BLaER1 treated with 17β-estradiol and CSF1 and Interleukin-3, amounts not matched to agents 10 nM and 100 nM (cell line): Measurements from ENCODE around the gene APBB2.

Experiments used
- H3K27ac ChIP-seq, 11 experiments: shearing (Covaris generic); formaldehyde crosslinking; 2 replicates each; pipeline ENCODE4 v1.8.1; 2022
- H3K27me3 ChIP-seq, 11 experiments: shearing (Covaris generic); formaldehyde crosslinking; 2 replicates each; pipeline ENCODE4 v1.8.1; 2022
- H3K36me3 ChIP-seq, 11 experiments: shearing (Covaris generic); formaldehyde crosslinking; 2 replicates each; pipeline ENCODE4 v1.8.1; 2022
- H3K4me1 ChIP-seq, 10 experiments: shearing (Covaris generic); formaldehyde crosslinking; 2 replicates each; pipeline ENCODE4 v1.8.1; 2022
- H3K4me2 ChIP-seq, 11 experiments: shearing (Covaris generic); formaldehyde crosslinking; 2 replicates each; pipeline ENCODE4 v1.8.1; 2022
- H3K4me3 ChIP-seq, 10 experiments: shearing (Covaris generic); formaldehyde crosslinking; 2 replicates each; pipeline ENCODE4 v1.8.1; 2022
- H3K9ac ChIP-seq, 11 experiments: shearing (Covaris generic); formaldehyde crosslinking; 2 replicates each; pipeline ENCODE4 v1.8.1; 2022
- H3K9me3 ChIP-seq, 11 experiments: shearing (Covaris generic); formaldehyde crosslinking; replicated peaks in 1 of 11; 2 replicates each; pipeline ENCODE4 v1.8.1; 2022
- H4K20me1 ChIP-seq, 11 experiments: shearing (Covaris generic); formaldehyde crosslinking; 2 replicates each; pipeline ENCODE4 v1.8.1; 2022
- Cebpa-rat ChIP-seq, 11 experiments: shearing (Covaris generic); IDR thresholded peaks; 2 replicates each; pipeline ENCODE4 v1.8.1; 2022

APBB2 gene

DNA sequence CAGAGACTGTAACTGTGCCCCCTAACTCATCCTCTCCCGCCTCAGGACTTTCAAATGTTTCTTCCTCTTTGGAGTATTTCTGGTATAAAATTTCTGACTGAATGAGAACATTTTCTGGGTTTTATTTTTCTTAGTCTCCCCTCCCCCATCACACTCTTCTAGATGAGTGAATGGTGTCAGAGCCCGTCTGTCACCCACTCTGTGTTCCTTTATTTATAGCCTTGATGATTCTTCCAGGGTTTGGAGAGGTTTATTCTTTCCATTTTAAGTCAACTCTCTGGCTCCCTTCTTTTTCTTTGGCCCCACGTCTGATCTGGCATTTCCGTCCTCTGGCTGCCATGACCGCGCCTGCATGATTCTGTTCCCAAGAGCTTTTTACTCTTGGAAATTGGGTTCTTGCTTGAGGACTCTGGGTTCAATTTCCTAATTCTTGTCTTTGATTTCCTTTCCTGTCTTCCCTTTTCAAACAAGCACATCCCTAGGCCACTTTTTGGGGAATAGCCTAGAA lies 335.7 kb downstream of the APBB2 start:
- TF ChIP-seq Cebpa-rat (IDR thresholded peaks at IDR 0.05): no peak
- Histone ChIP-seq H3K9ac (no peak overlapping the region), H3K27ac (no peak overlapping the region), H3K4me2 (no peak overlapping the region), H3K4me3 (no peak overlapping the region), H4K20me1 (no peaks in the 10 kb centered on the region), H3K36me3 (peaks cover 0 to 25% (median 15%) of the 10 kb centered on the region in 11 experiments; a peak in 14 of 22 replicates), H3K4me1 (peaks cover 0 to 12% (median 6%) of the 10 kb centered on the region in 10 experiments; a peak in 8 of 20 replicates), H3K27me3 (no peaks in the 10 kb centered on the region), H3K9me3 (no peaks in the 10 kb centered on the region)

DNA sequence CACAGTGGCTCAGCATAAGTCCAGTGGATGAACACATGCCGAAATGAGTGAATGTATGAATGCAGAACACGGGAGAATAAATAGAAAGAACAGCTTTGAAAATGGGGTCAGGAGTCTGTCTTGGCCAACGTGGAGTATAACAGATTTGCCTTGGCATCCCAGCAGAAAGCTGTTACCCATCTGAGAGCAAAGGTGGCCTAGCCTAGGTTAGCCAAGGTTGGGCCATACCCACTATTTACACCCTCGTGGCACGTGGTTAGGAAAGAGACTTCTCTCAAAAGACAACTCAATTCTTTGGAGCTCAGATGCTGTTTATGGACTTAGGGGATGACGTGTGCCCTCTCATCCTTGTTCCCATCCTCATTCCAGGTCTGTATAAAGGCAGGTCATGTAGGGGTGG lies 337.3 kb downstream of the APBB2 start:
- H3K36me3 ChIP-seq: peaks cover 0 to 30% (median 15%) of the 10 kb centered on the region in 11 experiments; a peak in 16 of 22 replicates
- no peak overlapping the region for H3K9ac ChIP-seq

DNA sequence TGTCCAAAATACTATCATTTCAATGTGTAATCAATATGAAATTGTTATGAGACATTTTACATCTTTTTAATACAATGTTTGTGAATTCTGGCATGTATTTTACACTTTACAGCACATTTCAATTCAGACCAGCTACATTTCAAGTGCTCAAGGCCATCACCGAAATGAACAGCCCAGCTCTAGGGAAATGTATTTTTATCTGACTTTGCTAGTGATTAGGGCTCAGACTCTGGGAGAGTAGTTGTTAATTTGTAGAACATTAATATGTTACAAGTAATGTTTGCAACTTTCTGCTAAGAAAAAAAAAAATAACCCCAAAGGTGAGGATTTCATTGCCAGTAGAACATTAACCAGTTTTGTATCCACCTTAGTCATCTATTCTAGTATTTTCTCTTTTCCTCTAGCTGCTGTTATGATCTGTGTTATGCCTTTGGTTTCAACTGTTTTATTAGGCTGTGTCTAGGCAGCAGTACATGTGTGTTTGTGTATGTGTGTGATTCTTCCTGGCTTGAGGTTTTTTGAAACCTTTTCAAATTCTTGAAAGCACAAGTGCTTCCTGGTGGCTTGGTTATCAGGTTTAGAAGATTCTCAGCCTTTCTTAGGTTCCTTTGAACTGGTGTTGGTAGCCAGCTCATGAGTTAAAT lies 338.7 kb downstream of the APBB2 start:
- Histone ChIP-seq H3K36me3 (peaks cover 0 to 27% (median 10%) of the 10 kb centered on the region in 11 experiments; a peak in 15 of 22 replicates), H3K27me3 (no peaks in the 10 kb centered on the region), H3K4me2 (no peak overlapping the region), H3K9ac (no peak overlapping the region), H3K4me1 (0 out of 20 replicates have a peak, but pooled peaks cover 0 to 7% (median 0%) of the 10 kb centered on the region in 10 experiments), H4K20me1 (no peaks in the 10 kb centered on the region), H3K9me3 (no peaks in the 10 kb centered on the region), H3K4me3 (no peak overlapping the region), H3K27ac (no peak overlapping the region)
- TF ChIP-seq Cebpa-rat (IDR thresholded peaks at IDR 0.05): no peak

More for the DNA sequence above, 337.3 kb downstream of the APBB2 start:
- Histone ChIP-seq H3K27ac (no peak overlapping the region), H3K27me3 (no peaks in the 10 kb centered on the region), H3K9me3 (no peaks in the 10 kb centered on the region), H3K4me1 (peaks cover 0 to 7% (median under 1%) of the 10 kb centered on the region in 10 experiments; a peak in 7 of 20 replicates), H3K4me3 (no peak overlapping the region), H4K20me1 (no peaks in the 10 kb centered on the region), H3K4me2 (no peak overlapping the region)
- no peak for TF ChIP-seq Cebpa-rat (IDR thresholded peaks at IDR 0.05)

DNA sequence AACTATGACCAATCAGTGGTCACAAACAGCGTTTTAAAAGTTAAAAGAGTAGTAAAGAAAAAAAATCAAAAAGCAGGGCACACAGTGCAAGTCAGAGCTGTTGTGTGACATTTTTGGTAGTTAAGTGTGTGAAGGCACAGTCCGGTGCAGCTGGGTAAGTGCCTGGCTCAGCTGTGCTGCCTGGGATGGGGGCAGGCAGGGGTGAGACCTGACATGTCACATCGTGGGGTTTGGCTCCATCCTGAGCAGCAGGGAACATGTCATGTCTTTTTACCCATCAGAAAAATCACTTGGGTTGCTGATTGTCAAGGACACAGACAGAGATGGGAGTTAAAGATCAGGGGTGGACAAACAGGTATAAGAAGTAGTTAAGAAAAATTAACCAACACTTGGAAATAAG lies 339.4 kb downstream of the APBB2 start:
- Histone ChIP-seq H3K27ac (no peak overlapping the region), H3K9ac (no peak overlapping the region; a peak in 1 of 22 replicates), H3K9me3 (no peaks in the 10 kb centered on the region), H3K4me3 (no peak overlapping the region), H3K27me3 (no peaks in the 10 kb centered on the region), H3K4me1 (0 out of 20 replicates have a peak, but pooled peaks cover 0 to 7% (median 0%) of the 10 kb centered on the region in 10 experiments), H4K20me1 (no peaks in the 10 kb centered on the region), H3K4me2 (no peak overlapping the region), H3K36me3 (peaks cover 0 to 20% (median 6%) of the 10 kb centered on the region in 11 experiments; a peak in 11 of 22 replicates)
- TF ChIP-seq Cebpa-rat (IDR thresholded peaks at IDR 0.05): no peak

DNA sequence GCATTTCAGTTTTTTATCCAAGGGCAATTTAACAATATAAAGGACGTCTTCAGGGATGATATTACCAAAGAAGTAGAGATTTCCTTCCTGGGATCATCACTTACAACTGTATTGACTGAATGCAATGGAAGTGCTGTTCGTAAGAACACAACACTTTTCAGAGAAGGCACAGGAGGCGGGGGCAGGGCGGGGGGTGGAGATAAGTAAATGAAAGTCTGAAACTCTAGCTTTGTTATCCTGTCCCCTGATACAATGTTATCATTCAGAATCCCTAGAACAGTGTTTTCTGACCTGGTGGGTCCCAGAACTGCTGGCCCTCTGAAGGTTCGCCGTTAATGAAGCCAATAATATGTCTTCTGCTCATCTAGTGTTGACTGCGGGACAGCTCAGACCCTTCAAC lies 340.0 kb downstream of the APBB2 start:
- no peaks in the 10 kb centered on the region for H3K9me3 ChIP-seq
- H3K9ac ChIP-seq: no peak overlapping the region; a peak in 1 of 22 replicates
- H3K4me2 ChIP-seq: no peak overlapping the region
- H3K36me3 ChIP-seq: peaks cover 0 to 14% (median under 1%) of the 10 kb centered on the region in 11 experiments; a peak in 7 of 22 replicates
- H4K20me1 ChIP-seq: no peaks in the 10 kb centered on the region
- no peak overlapping the region for H3K4me3 ChIP-seq
- H3K27me3 ChIP-seq: no peaks in the 10 kb centered on the region
- no peak overlapping the region for H3K27ac ChIP-seq
- TF ChIP-seq Cebpa-rat (IDR thresholded peaks at IDR 0.05): no peak
- 0 out of 20 replicates have a peak, but pooled peaks cover 0 to 7% (median 0%) of the 10 kb centered on the region in 10 experiments for H3K4me1 ChIP-seq

DNA sequence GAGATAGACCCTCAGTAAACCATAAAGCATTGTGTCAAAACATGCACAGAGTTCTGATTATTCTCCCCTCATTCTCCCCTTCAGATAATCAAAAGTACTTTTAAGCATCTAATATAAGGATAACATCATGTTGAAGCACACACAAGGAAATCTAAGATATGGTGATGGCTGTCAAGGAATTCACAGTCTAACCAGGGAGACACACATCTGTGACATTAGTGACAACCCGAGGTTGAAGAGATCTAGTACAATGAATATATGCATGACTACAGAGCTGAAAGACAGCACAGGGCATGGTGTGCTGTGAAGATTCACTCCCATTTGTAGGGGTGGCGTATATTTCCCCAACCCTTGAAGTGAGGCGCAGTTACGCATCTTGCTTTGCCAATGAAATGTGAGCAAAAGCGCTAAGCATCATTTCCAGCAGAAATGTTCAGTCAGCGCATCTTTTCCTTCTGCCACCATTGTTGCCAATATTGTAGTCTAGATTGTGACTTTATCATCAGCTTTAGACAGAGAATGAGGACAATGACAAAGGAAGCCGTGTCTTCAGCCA lies 342.6 kb downstream of the APBB2 start:
- Histone ChIP-seq H3K27me3 (no peaks in the 10 kb centered on the region), H3K4me2 (no peak overlapping the region), H4K20me1 (no peaks in the 10 kb centered on the region), H3K4me1 (peaks cover 0 to 7% (median 0%) of the 10 kb centered on the region in 10 experiments; a peak in 1 of 20 replicates), H3K4me3 (no peak overlapping the region), H3K27ac (no peak overlapping the region), H3K9ac (no peak overlapping the region), H3K9me3 (no peaks in the 10 kb centered on the region), H3K36me3 (peaks cover 0 to 8% (median 0%) of the 10 kb centered on the region in 11 experiments; a peak in 4 of 22 replicates)
- TF ChIP-seq Cebpa-rat (IDR thresholded peaks at IDR 0.05): no peak

DNA sequence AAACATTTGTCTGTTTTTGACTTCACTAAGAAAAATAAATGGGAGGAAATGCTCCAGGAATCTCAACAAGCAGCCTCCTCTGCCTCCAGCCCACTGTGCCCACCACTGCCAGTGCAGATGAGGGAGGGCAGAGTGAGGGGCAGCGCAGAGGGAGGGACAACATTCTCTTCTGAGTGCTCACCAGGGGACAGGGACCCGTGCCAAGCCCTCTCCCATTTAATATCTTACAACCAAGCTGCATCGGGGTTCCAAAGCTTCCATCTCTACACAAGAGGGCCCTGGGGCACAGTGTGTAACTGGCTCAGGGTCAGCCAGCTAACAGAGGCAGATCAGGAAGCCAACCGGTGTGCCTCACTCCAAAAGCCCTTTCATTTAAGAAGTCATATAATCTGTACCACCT lies 344.2 kb downstream of the APBB2 start:
- H3K4me3 ChIP-seq: no peak overlapping the region
- no peak overlapping the region for H3K27ac ChIP-seq
- no peak for TF ChIP-seq Cebpa-rat (IDR thresholded peaks at IDR 0.05)
- no peaks in the 10 kb centered on the region for H3K9me3 ChIP-seq
- peaks cover 0 to 14% (median 6%) of the 10 kb centered on the region in 10 experiments; a peak in 8 of 20 replicates for H3K4me1 ChIP-seq
- H3K4me2 ChIP-seq: no peak overlapping the region
- H3K9ac ChIP-seq: no peak overlapping the region
- no peaks in the 10 kb centered on the region for H4K20me1 ChIP-seq
- H3K36me3 ChIP-seq: peaks cover 0 to 8% (median 0%) of the 10 kb centered on the region in 11 experiments; a peak in 4 of 22 replicates
- no peaks in the 10 kb centered on the region for H3K27me3 ChIP-seq

DNA sequence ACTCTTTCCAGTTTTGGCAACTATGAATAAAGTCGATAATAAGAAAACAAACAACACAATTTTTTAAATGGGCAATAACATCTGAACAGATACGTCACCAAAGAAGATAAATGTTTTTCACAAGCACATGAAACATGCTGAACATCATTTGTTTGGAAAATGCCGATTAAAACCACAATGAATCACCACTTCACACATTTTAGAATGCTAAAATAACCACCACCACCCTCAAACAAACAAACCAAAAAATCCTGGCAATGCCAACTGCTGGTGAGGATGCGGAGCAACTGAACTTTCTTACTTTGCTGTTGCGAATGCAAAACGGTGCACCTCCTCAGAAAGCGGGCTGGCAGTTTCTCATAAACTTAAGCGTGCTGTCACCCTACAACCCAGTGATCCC lies 348.6 kb downstream of the APBB2 start:
- Histone ChIP-seq H3K27ac (no peak overlapping the region), H3K4me2 (peak overlapping the region in 4 of 11 experiments; percentile 0 to 25 (median 8); a peak in 4 of 22 replicates), H3K4me1 (peaks cover 0 to 14% (median 6%) of the 10 kb centered on the region in 10 experiments; a peak in 8 of 20 replicates), H3K4me3 (no peak overlapping the region), H3K9ac (no peak overlapping the region), H3K36me3 (0 out of 22 replicates have a peak, but pooled peaks cover 0 to 4% (median 0%) of the 10 kb centered on the region in 11 experiments), H3K27me3 (no peaks in the 10 kb centered on the region), H3K9me3 (no peaks in the 10 kb centered on the region), H4K20me1 (no peaks in the 10 kb centered on the region)
- no peak for TF ChIP-seq Cebpa-rat (IDR thresholded peaks at IDR 0.05)

DNA sequence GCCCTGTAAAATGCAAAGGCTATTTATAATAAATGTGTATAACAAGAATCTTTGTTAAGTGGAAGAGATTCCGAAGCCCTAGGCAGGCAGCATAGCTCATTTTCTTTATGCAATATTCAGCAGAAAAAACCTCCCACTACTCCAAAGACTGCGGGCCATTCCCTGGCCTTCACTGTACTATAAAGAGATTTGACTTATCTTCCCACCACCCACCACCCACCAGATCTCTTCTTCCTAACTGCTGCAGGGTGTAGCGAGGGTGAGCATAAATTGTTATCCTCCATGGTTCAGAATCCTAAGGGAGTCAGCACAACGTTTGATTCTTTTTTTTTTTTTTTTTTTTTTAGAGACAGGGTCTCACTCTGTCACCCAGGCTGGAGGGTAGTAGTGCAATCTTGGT lies 349.8 kb downstream of the APBB2 start:
- H3K36me3 ChIP-seq: 0 out of 22 replicates have a peak, but pooled peaks cover 0 to 4% (median 0%) of the 10 kb centered on the region in 11 experiments
- no peak for TF ChIP-seq Cebpa-rat (IDR thresholded peaks at IDR 0.05)
- H4K20me1 ChIP-seq: no peaks in the 10 kb centered on the region
- H3K27ac ChIP-seq: no peak overlapping the region
- H3K9me3 ChIP-seq: no peaks in the 10 kb centered on the region
- no peak overlapping the region for H3K4me3 ChIP-seq
- peaks cover 0 to 20% (median 9%) of the 10 kb centered on the region in 10 experiments; a peak in 14 of 20 replicates for H3K4me1 ChIP-seq
- H3K27me3 ChIP-seq: no peaks in the 10 kb centered on the region
- H3K4me2 ChIP-seq: no peak overlapping the region
- no peak overlapping the region for H3K9ac ChIP-seq
